Calu3 (cell line): ENCODE measurements around the gene CLIC5. TPM values are rescaled to one million over a fixed set of nuclear protein-coding genes. Genes with fewer than 3 reads are reported as not detected.
"Not testable (repeated sequence)": the region's sequence is repeated elsewhere in the genome, so short reads cannot be mapped to it uniquely, and the experiment has no call there.

ENCODE experiments used
- BruUV-seq: library from RNA; stranded (reverse); fragments of 400-500 nt; replicated peaks from 2 replicates; lab custom pipeline; 2021; lab: Mats Ljungman, UMichigan
- CTCF ChIA-PET: fragments of 300-600 bp; sonication (Branson Sonifier 250); formaldehyde crosslinking; loops from one replicate; lab custom pipeline; 2022; ENCODE audit warnings: antibody characterized with exemption; lab: Charles Lee
- DNase-seq: peaks from one replicate; pipeline ENCODE4 v3.0.0; 2022
- H3K27ac Mint-ChIP-seq: one replicate; pipeline ENCODE4 v1.8.0; 2022; ENCODE audit warnings: mixed read lengths; ENCODE audit not compliant: unreplicated experiment
- H3K27me3 Mint-ChIP-seq: one replicate; pipeline ENCODE4 v1.8.0; 2022; ENCODE audit warnings: mixed read lengths; ENCODE audit not compliant: unreplicated experiment
- H3K36me3 Mint-ChIP-seq: one replicate; pipeline ENCODE4 v1.8.0; 2022; ENCODE audit warnings: mild to moderate bottlenecking, moderate library complexity, mixed read lengths; ENCODE audit not compliant: insufficient read depth, unreplicated experiment
- H3K4me1 Mint-ChIP-seq: one replicate; pipeline ENCODE4 v1.8.0; 2022; ENCODE audit warnings: mild to moderate bottlenecking, low read depth, mixed read lengths; ENCODE audit not compliant: unreplicated experiment
- H3K4me3 Mint-ChIP-seq: one replicate; pipeline ENCODE4 v1.8.0; 2022; ENCODE audit warnings: mild to moderate bottlenecking, low read depth, moderate library complexity, mixed read lengths; ENCODE audit not compliant: unreplicated experiment
- H3K9me3 Mint-ChIP-seq: one replicate; pipeline ENCODE4 v1.8.0; 2022; ENCODE audit warnings: low read depth, mixed read lengths; ENCODE audit not compliant: unreplicated experiment
- CTCF ChIP-seq: fragments of 200-600 bp; IDR thresholded peaks from one replicate; pipeline ENCODE4 v1.8.0; 2022; ENCODE audit warnings: antibody characterized with exemption; ENCODE audit not compliant: unreplicated experiment
- intact Hi-C: fragments of 100-400 bp; cut with micrococcal nuclease; formaldehyde crosslinking; loops from one replicate; pipeline ENCODE4 v1.10.0; 2022; ENCODE audit not compliant: unreplicated experiment
- total RNA-seq: library from RNA; stranded (reverse); gene quantifications from 2 replicates; pipeline ENCODE4 v1.2.3, GENCODE V29; 2022

The CLIC5 gene
- total RNA-seq, 1 experiment from 2014 or later: 3.3 TPM

GRCh38 chr6:45927421-45928320, 88.0 kb downstream of the CLIC5 start:
- Mint-ChIP-seq H3K27me3 (no peaks in the 10 kb centered on the region), H3K9me3 (no peaks in the 10 kb centered on the region), H3K4me3 (no peak overlapping the region), H3K4me1 (peaks cover 3% of the 10 kb centered on the region), H3K36me3 (no peaks in the 10 kb centered on the region), H3K27ac (no peak overlapping the region)
- CTCF ChIA-PET: no interaction called here
- intact Hi-C loops: loop anchor here (10.0 kb wide), 2 partner anchors 553 to 1453 kb away; partner anchors contain the start of gene SUPT3H
- BruUV-seq: no TSS peak
- DNase-seq: no peak
- no peak for TF ChIP-seq CTCF

DNA sequence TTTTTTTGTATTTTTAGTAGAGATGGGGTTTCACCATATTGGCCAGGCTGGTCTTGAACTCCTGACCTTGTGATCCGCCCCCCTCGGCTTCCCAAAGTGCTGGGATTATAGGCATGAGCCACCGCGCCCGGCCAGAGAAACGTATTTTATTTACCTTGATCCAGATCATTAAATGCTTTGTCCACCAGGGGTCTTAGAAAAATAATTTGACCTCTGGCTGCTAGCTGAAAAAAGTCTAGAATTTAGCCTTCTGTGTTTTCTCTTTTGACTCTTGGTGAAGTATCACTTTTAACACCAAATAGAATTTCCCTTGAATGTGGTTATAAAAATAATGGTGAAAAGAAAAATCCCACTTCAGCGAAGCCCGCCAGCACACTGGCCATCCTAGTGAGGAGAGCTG, 89.2 kb downstream of the CLIC5 start:
- H3K9me3 Mint-ChIP-seq, H3K27ac Mint-ChIP-seq, CTCF ChIA-PET, H3K36me3 Mint-ChIP-seq, DNase-seq, H3K4me1 Mint-ChIP-seq, H3K27me3 Mint-ChIP-seq, H3K4me3 Mint-ChIP-seq, BruUV-seq: not testable (repeated sequence)
- intact Hi-C loops: loop anchor here (10.0 kb wide), 2 partner anchors 552 to 1452 kb away; partner anchors contain the start of gene SUPT3H

GRCh38 chr6:45924763-45925342, 90.8 kb downstream of the CLIC5 start:
- Mint-ChIP-seq H3K4me1 (peaks cover 8% of the 10 kb centered on the region), H3K27ac (no peak overlapping the region), H3K9me3 (no peaks in the 10 kb centered on the region), H3K27me3 (no peaks in the 10 kb centered on the region), H3K36me3 (no peaks in the 10 kb centered on the region), H3K4me3 (no peak overlapping the region)
- BruUV-seq: no TSS peak
- CTCF ChIA-PET: no interaction called here
- DNase-seq: no peak
- intact Hi-C loops: loop anchor here (10.0 kb wide), 2 partner anchors 550 to 1450 kb away; partner anchors contain the start of gene SUPT3H
- no peak for TF ChIP-seq CTCF

DNA sequence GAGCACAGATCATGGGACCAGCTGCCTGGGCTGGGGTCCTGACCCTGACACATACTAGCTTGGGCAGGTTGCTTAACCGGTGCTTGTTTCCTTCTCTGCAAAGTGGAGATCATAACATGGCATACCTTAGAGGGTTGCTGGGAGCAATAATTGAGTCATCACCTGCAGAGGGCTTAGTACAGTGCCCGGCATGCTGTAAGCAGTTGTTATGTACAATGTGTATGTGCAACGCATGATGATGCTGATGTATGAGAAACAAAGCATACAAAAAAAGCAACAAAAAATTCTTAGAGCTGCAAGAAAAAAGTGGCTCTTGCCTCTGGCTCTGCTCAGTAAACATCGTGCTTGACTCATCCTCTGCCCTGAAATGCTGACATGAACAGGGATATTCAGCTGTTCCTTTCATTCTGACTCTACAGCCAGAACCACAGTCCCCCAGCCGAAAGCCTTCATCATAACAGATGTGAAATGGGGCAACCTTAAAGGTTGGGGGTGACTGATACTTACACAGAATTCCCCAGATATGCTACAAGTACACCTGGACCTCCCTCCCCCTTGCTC, 91.7 kb downstream of the CLIC5 start:
- H3K27me3 Mint-ChIP-seq: no peaks in the 10 kb centered on the region
- H3K4me3 Mint-ChIP-seq: no peak overlapping the region
- H3K9me3 Mint-ChIP-seq: no peaks in the 10 kb centered on the region
- H3K27ac Mint-ChIP-seq: no peak overlapping the region
- no peaks in the 10 kb centered on the region for H3K36me3 Mint-ChIP-seq
- no peak for DNase-seq
- TF ChIP-seq CTCF: no peak
- peaks cover 8% of the 10 kb centered on the region for H3K4me1 Mint-ChIP-seq
- BruUV-seq: no TSS peak
- intact Hi-C loops: loop anchor here (2.0 to 10.0 kb wide), 3 partner anchors 549 to 1449 kb away; partner anchors contain the start of gene SUPT3H
- CTCF ChIA-PET: interaction anchor here (0.7 kb wide), 1 partner anchor 67 kb away, joined by 3 read pairs; no protein-coding TSS in a partner anchor
